Activated T-cell treated with anti-CD3 and anti-CD28 coated beads, Interleukin-2, amount 50 U/mL, for 72 hours (primary cell): ENCODE measurements around the gene RALGPS1. TPM values are rescaled to one million over a fixed set of nuclear protein-coding genes. Genes with fewer than 3 reads are reported as not detected.

Experiments
- ATAC-seq, 2 donors: fragments of 150-1000 bp; cut with Tn5 transposase; replicated peaks in 1 of 2; 2 replicates each; pipeline ENCODE4 v1.10.0; 2021; ENCODE audit warnings: moderate library complexity in 2 of 2, mild to moderate bottlenecking in 1 of 2
- DNase-seq, 2 donors: peaks; one replicate each; pipeline ENCODE4 v3.0.0; 2021 to 2022; ENCODE audit warnings: mixed read lengths in 1 of 2
- H3K27ac Mint-ChIP-seq: one replicate; pipeline ENCODE4 v1.8.0; 2022; ENCODE audit warnings: mild to moderate bottlenecking, moderate library complexity, mixed read lengths
- H3K27me3 Mint-ChIP-seq: one replicate; pipeline ENCODE4 v1.8.0; 2022; ENCODE audit warnings: low read depth, mixed read lengths
- H3K36me3 Mint-ChIP-seq, 2 donors: one replicate each; pipeline ENCODE4 v1.8.0; 2022; ENCODE audit warnings: mixed read lengths in 2 of 2, mild to moderate bottlenecking in 1 of 2; ENCODE audit not compliant: insufficient read depth in 2 of 2
- H3K4me1 Mint-ChIP-seq: one replicate; pipeline ENCODE4 v1.8.0; 2022; ENCODE audit warnings: low read depth, mixed read lengths
- H3K4me3 Mint-ChIP-seq, 2 donors: one replicate each; pipeline ENCODE4 v1.8.0; 2022; ENCODE audit warnings: mild to moderate bottlenecking in 2 of 2, mixed read lengths in 2 of 2, moderate library complexity in 2 of 2
- H3K9me3 Mint-ChIP-seq, 2 donors: one replicate each; pipeline ENCODE4 v1.8.0; 2022; ENCODE audit warnings: mixed read lengths in 2 of 2
- total RNA-seq, 2 donors: library from RNA; stranded (reverse); gene quantifications; one replicate each; pipeline ENCODE4 v1.2.3, GENCODE V29; 2022

The RALGPS1 gene
- total RNA-seq, 2 donors from 2014 or later: 3.3 to 3.4 TPM

GRCh38 chr9:127083138-127083980 lies 168.8 kb downstream of the RALGPS1 start:
- H3K27ac Mint-ChIP-seq: no peak overlapping the region
- DNase-seq (no peak), ATAC-seq (no peak)
- no peak overlapping the region for H3K4me3 Mint-ChIP-seq
- no peaks in the 10 kb centered on the region for H3K36me3 Mint-ChIP-seq
- peaks cover 16% of the 10 kb centered on the region for H3K27me3 Mint-ChIP-seq
- peaks cover 8% of the 10 kb centered on the region for H3K4me1 Mint-ChIP-seq
- H3K9me3 Mint-ChIP-seq: no peaks in the 10 kb centered on the region

GRCh38 chr9:127084076-127085039 lies 169.8 kb downstream of the RALGPS1 start:
- Mint-ChIP-seq H3K4me3 (no peak overlapping the region), H3K4me1 (peaks cover 8% of the 10 kb centered on the region), H3K27me3 (peaks cover 20% of the 10 kb centered on the region), H3K36me3 (no peaks in the 10 kb centered on the region), H3K9me3 (no peaks in the 10 kb centered on the region), H3K27ac (no peak overlapping the region)
- ATAC-seq (no peak), DNase-seq (no peak)

GRCh38 chr9:127085186-127085585 lies 170.6 kb downstream of the RALGPS1 start:
- no peaks in the 10 kb centered on the region for H3K36me3 Mint-ChIP-seq
- DNase-seq: no peak
- no peak overlapping the region for H3K4me3 Mint-ChIP-seq
- peaks cover 8% of the 10 kb centered on the region for H3K4me1 Mint-ChIP-seq
- H3K9me3 Mint-ChIP-seq: no peaks in the 10 kb centered on the region
- ATAC-seq: no peak
- H3K27ac Mint-ChIP-seq: no peak overlapping the region
- H3K27me3 Mint-ChIP-seq: peaks cover 20% of the 10 kb centered on the region

- no peak overlapping the region for H3K4me3 Mint-ChIP-seq
- no peaks in the 10 kb centered on the region for H3K36me3 Mint-ChIP-seq
- no peak for ATAC-seq
- DNase-seq: no peak
- H3K27ac Mint-ChIP-seq: no peak overlapping the region
- peaks cover 20% of the 10 kb centered on the region for H3K27me3 Mint-ChIP-seq
- H3K9me3 Mint-ChIP-seq: no peaks in the 10 kb centered on the region
- peaks cover 8% of the 10 kb centered on the region for H3K4me1 Mint-ChIP-seq
Observed at GRCh38 chr9:127086771-127087170, 172.2 kb downstream of the RALGPS1 start.

GRCh38 chr9:127087411-127087810 lies 172.8 kb downstream of the RALGPS1 start:
- H3K4me3 Mint-ChIP-seq: no peak overlapping the region
- no peak overlapping the region for H3K27ac Mint-ChIP-seq
- ATAC-seq: no peak
- H3K27me3 Mint-ChIP-seq: peaks cover 20% of the 10 kb centered on the region
- no peaks in the 10 kb centered on the region for H3K36me3 Mint-ChIP-seq
- no peaks in the 10 kb centered on the region for H3K9me3 Mint-ChIP-seq
- no peak for DNase-seq
- peaks cover 8% of the 10 kb centered on the region for H3K4me1 Mint-ChIP-seq

- H3K36me3 Mint-ChIP-seq: no peaks in the 10 kb centered on the region
- DNase-seq: no peak
- H3K9me3 Mint-ChIP-seq: no peaks in the 10 kb centered on the region
- H3K4me3 Mint-ChIP-seq: no peak overlapping the region
- peaks cover 8% of the 10 kb centered on the region for H3K4me1 Mint-ChIP-seq
- peaks cover 20% of the 10 kb centered on the region for H3K27me3 Mint-ChIP-seq
- H3K27ac Mint-ChIP-seq: no peak overlapping the region
- no peak for ATAC-seq
Observed at GRCh38 chr9:127087836-127088235, 173.3 kb downstream of the RALGPS1 start.

GRCh38 chr9:127088724-127089615 lies 174.4 kb downstream of the RALGPS1 start:
- H3K27ac Mint-ChIP-seq: no peak overlapping the region
- no peaks in the 10 kb centered on the region for H3K9me3 Mint-ChIP-seq
- ATAC-seq: no peak
- H3K36me3 Mint-ChIP-seq: no peaks in the 10 kb centered on the region
- H3K4me3 Mint-ChIP-seq: no peak overlapping the region
- peaks cover 20% of the 10 kb centered on the region for H3K27me3 Mint-ChIP-seq
- no peak for DNase-seq
- peaks cover 8% of the 10 kb centered on the region for H3K4me1 Mint-ChIP-seq

GRCh38 chr9:127089631-127090081 lies 175.1 kb downstream of the RALGPS1 start:
- H3K4me3 Mint-ChIP-seq: no peak overlapping the region

GRCh38 chr9:127090341-127090985 lies 175.9 kb downstream of the RALGPS1 start:
- Mint-ChIP-seq H3K27ac (no peak overlapping the region), H3K4me1 (no peaks in the 10 kb centered on the region), H3K9me3 (no peaks in the 10 kb centered on the region), H3K27me3 (peaks cover 19% of the 10 kb centered on the region), H3K4me3 (no peak overlapping the region), H3K36me3 (no peaks in the 10 kb centered on the region)
- DNase-seq (no peak), ATAC-seq (no peak)

More at GRCh38 chr9:127089631-127090081, 175.1 kb downstream of the RALGPS1 start:
- H3K27me3 Mint-ChIP-seq: peaks cover 20% of the 10 kb centered on the region
- ATAC-seq (no peak), DNase-seq (no peak)
- H3K27ac Mint-ChIP-seq: no peak overlapping the region
- no peaks in the 10 kb centered on the region for H3K36me3 Mint-ChIP-seq
- no peaks in the 10 kb centered on the region for H3K9me3 Mint-ChIP-seq
- peaks cover 3% of the 10 kb centered on the region for H3K4me1 Mint-ChIP-seq

GRCh38 chr9:127091526-127091925 lies 176.9 kb downstream of the RALGPS1 start:
- Mint-ChIP-seq H3K4me1 (no peaks in the 10 kb centered on the region), H3K9me3 (no peaks in the 10 kb centered on the region), H3K36me3 (no peaks in the 10 kb centered on the region), H3K27ac (no peak overlapping the region), H3K4me3 (no peak overlapping the region), H3K27me3 (peaks cover 9% of the 10 kb centered on the region)
- no peak for ATAC-seq
- no peak for DNase-seq

GRCh38 chr9:127092041-127092608 lies 177.5 kb downstream of the RALGPS1 start:
- no peaks in the 10 kb centered on the region for H3K36me3 Mint-ChIP-seq
- H3K4me1 Mint-ChIP-seq: no peaks in the 10 kb centered on the region
- no peak overlapping the region for H3K27ac Mint-ChIP-seq
- ATAC-seq (no peak), DNase-seq (no peak)
- peaks cover 5% of the 10 kb centered on the region for H3K27me3 Mint-ChIP-seq
- H3K4me3 Mint-ChIP-seq: no peak overlapping the region
- H3K9me3 Mint-ChIP-seq: no peaks in the 10 kb centered on the region
